ENCODE results near the gene SLC46A2.

The SLC46A2 gene

GRCh38 chr9:112854657-112855056, 36.0 kb downstream of the SLC46A2 start:
- Histone ChIP-seq H2AFZ (ENCODE audit: low read depth, low read length, severe bottlenecking) (no peak overlapping the region), H3K79me2 (ENCODE audit: insufficient read depth, low read length) (no peaks in the 10 kb centered on the region), H3K9ac (ENCODE audit: low read length) (no peak overlapping the region)

GRCh38 chr9:112853882-112854585, 36.6 kb downstream of the SLC46A2 start:
- Histone ChIP-seq H3K36me3 (ENCODE audit: low read length) (no peaks in the 10 kb centered on the region), H3K79me2 (ENCODE audit: insufficient read depth, low read length) (no peaks in the 10 kb centered on the region), H3K9ac (ENCODE audit: low read length) (no peak overlapping the region), H3K27me3 (ENCODE audit: low read length) (no peaks in the 10 kb centered on the region), H3K9me2 (replicated peaks; ENCODE audit: insufficient read depth, low read length) (no peaks in the 10 kb centered on the region), H2AFZ (ENCODE audit: low read depth, low read length, severe bottlenecking) (no peak overlapping the region), H3K4me2 (ENCODE audit: low read depth, low read length, poor library complexity, severe bottlenecking) (no peak overlapping the region), H3K27ac (ENCODE audit: low read depth, low read length) (no peak overlapping the region), H3F3A (ENCODE audit: insufficient read depth) (no peaks in the 10 kb centered on the region), H3K9me3 (ENCODE audit: insufficient read depth, low read length) (no peaks in the 10 kb centered on the region), H3K4me3 (ENCODE audit: insufficient read depth, low read length, poor library complexity, severe bottlenecking) (no peak overlapping the region), H4K20me1 (ENCODE audit: low read depth, low read length) (no peaks in the 10 kb centered on the region)
- TF ChIP-seq EZH2phosphoT487 (conservative IDR thresholded peaks at IDR 0.05; ENCODE audit: low read length): no peak
- TF ChIP-seq CTCF (IDR thresholded peaks at IDR 0.05; ENCODE audit: insufficient read depth, low read length, poor library complexity, severe bottlenecking): no peak

More at GRCh38 chr9:112854657-112855056, 36.0 kb downstream of the SLC46A2 start:
- H3K36me3 ChIP-seq (ENCODE audit: low read length): no peaks in the 10 kb centered on the region
- H3K9me2 ChIP-seq (replicated peaks; ENCODE audit: insufficient read depth, low read length): no peaks in the 10 kb centered on the region
- H3K4me3 ChIP-seq (ENCODE audit: insufficient read depth, low read length, poor library complexity, severe bottlenecking): no peak overlapping the region
- TF ChIP-seq CTCF (IDR thresholded peaks at IDR 0.05; ENCODE audit: insufficient read depth, low read length, poor library complexity, severe bottlenecking) (no peak), EZH2phosphoT487 (conservative IDR thresholded peaks at IDR 0.05; ENCODE audit: low read length) (no peak)
- no peak overlapping the region for H3K27ac ChIP-seq (ENCODE audit: low read depth, low read length)
- H4K20me1 ChIP-seq (ENCODE audit: low read depth, low read length): no peaks in the 10 kb centered on the region
- no peak overlapping the region for H3K4me2 ChIP-seq (ENCODE audit: low read depth, low read length, poor library complexity, severe bottlenecking)
- H3F3A ChIP-seq (ENCODE audit: insufficient read depth): no peaks in the 10 kb centered on the region
- H3K9me3 ChIP-seq (ENCODE audit: insufficient read depth, low read length): no peaks in the 10 kb centered on the region
- no peaks in the 10 kb centered on the region for H3K27me3 ChIP-seq (ENCODE audit: low read length)

DNA sequence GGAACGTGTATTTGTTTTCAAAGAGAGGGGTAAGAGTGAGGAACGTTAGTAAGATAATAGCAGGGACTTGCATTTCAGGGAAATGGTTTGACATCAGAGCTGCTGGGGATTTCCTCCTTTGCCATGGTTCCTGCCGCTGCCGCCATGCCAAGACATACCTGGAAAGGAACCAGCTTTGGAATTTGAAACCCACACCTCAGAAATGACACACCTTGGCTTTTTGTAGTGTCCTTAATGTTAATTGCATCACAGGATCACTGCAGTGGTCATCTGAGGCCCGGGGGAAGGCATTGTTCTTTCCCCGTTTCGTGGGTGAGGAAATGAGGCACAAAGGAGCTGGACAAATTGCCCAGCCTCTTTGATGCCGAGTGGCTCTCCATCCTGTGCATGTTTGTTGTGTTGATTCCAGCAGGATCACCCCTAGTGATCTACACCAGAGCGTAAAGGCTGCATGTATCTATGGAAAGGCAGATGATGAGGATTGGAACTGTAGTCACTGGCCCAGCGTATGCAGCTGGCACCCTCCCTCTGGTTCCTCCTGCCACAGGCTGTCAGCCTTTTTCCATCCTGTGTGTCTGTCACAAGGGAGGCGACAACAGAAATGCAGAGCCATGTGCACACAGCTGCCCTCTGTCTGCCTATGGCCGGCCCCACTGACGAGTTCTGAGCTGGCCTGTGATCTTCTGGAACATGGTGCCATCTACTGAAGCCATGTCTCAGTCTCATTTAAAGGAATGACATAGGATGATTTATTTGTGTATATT, 37.8 kb downstream of the SLC46A2 start:
- H3K27ac ChIP-seq (ENCODE audit: low read depth, low read length): no peak overlapping the region
- no peaks in the 10 kb centered on the region for H3K9me2 ChIP-seq (replicated peaks; ENCODE audit: insufficient read depth, low read length)
- H3K4me2 ChIP-seq (ENCODE audit: low read depth, low read length, poor library complexity, severe bottlenecking): no peak overlapping the region
- H2AFZ ChIP-seq (ENCODE audit: low read depth, low read length, severe bottlenecking): no peak overlapping the region
- H4K20me1 ChIP-seq (ENCODE audit: low read depth, low read length): no peaks in the 10 kb centered on the region
- TF ChIP-seq EZH2phosphoT487 (conservative IDR thresholded peaks at IDR 0.05; ENCODE audit: low read length): no peak
- TF ChIP-seq CTCF (IDR thresholded peaks at IDR 0.05; ENCODE audit: insufficient read depth, low read length, poor library complexity, severe bottlenecking): no peak
- H3K79me2 ChIP-seq (ENCODE audit: insufficient read depth, low read length): no peaks in the 10 kb centered on the region
- no peaks in the 10 kb centered on the region for H3F3A ChIP-seq (ENCODE audit: insufficient read depth)
- no peak overlapping the region for H3K4me3 ChIP-seq (ENCODE audit: insufficient read depth, low read length, poor library complexity, severe bottlenecking)
- no peaks in the 10 kb centered on the region for H3K36me3 ChIP-seq (ENCODE audit: low read length)
- H3K9ac ChIP-seq (ENCODE audit: low read length): no peak overlapping the region
- H3K27me3 ChIP-seq (ENCODE audit: low read length): no peaks in the 10 kb centered on the region
- no peaks in the 10 kb centered on the region for H3K9me3 ChIP-seq (ENCODE audit: insufficient read depth, low read length)
